Measurements from ENCODE around the gene SRRD. TPM values are rescaled to one million over a fixed set of nuclear protein-coding genes. Genes with fewer than 3 reads are reported as not detected.

Gene SRRD
- total and polyA plus RNA-seq, 7 donors: 4.4 to 17.4 (median 10.0) TPM

DNA sequence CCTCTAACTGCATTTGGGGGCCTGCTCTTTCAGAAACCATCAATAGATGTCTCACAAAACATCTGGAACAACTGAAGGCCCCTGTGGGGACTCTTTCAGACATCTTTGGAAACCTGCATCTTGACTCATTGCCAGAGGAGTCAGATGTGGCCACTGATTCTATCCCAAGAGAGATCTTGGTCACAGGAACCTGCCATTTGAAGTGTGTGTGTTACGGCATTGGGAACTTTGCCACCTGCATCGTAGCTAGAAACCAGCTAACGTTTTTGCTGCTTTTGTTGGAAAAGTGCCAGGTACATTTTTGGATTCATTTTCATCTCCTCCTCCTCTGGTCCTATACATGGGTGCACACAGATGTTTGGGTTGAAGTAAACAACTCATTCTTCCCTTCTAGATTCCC is 4.3 kb downstream of the SRRD start:
- intact Hi-C loops (cut with DNase I): no loop called here
- DNase-seq: no peak
- WGBS, 2 donors: 53 to 56% methylated on average over 3 of the region's 3 CpGs
- Histone ChIP-seq H3K36me3 (peaks cover 26 to 60% (median 34%) of the 10 kb centered on the region in 4 donors), H3K27me3 (no peaks in the 10 kb centered on the region), H3K4me3 (no peak overlapping the region), H3K4me1 (peaks cover 0 to 20% (median 16%) of the 10 kb centered on the region in 4 donors), H3K9me3 (no peaks in the 10 kb centered on the region), H3K27ac (no peak overlapping the region)
- TF ChIP-seq CTCF (IDR thresholded peaks at IDR 0.05): no peak

GRCh38 chr22:26489447-26490036 is 5.9 kb downstream of the SRRD start:
- no peak overlapping the region for H3K27ac ChIP-seq
- peaks cover 26 to 76% (median 42%) of the 10 kb centered on the region in 4 donors for H3K36me3 ChIP-seq
- intact Hi-C loops (cut with DNase I): no loop called here

DNA sequence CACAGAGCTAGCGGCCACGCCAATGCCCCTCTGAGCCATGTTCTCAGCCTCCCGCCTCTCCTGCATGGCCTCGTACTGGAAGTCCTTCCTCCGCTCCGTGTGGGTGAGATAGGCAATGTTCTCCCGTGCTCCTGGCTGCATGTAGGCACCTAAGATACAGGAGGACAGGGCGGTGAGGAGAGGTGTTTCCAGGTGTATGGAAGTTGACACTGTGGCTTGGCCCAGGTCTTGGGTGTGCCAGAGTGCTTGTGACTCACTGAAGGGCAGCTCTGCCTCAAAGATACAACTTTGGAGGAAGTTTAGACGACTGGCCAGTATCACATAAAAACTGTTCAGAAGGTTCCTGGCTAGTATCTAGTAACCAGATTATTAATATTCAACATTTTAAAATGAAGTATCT is 8.5 kb downstream of the SRRD start:
- Histone ChIP-seq H3K4me3 (no peak overlapping the region), H3K27me3 (no peaks in the 10 kb centered on the region), H3K4me1 (no peaks in the 10 kb centered on the region), H3K36me3 (peaks cover 47 to 100% (median 59%) of the 10 kb centered on the region in 4 donors), H3K9me3 (no peaks in the 10 kb centered on the region), H3K27ac (no peak overlapping the region)
- 91 to 95% methylated on average over 9 of the region's 9 CpGs for WGBS, 2 donors
- TF ChIP-seq EP300 (IDR thresholded peaks at IDR 0.05) (no peak), POLR2A (IDR thresholded peaks at IDR 0.05) (no peak), CTCF (IDR thresholded peaks at IDR 0.05) (no peak), POLR2AphosphoS5 (IDR thresholded peaks at IDR 0.05) (no peak)
- intact Hi-C loops (cut with DNase I): no loop called here
- DNase-seq: no peak

More at GRCh38 chr22:26489447-26490036, 5.9 kb downstream of the SRRD start:
- TF ChIP-seq POLR2AphosphoS5 (IDR thresholded peaks at IDR 0.05): no peak
- TF ChIP-seq POLR2A (IDR thresholded peaks at IDR 0.05): no peak
- no peak for TF ChIP-seq CTCF (IDR thresholded peaks at IDR 0.05)
- no peak for TF ChIP-seq EP300 (IDR thresholded peaks at IDR 0.05)
- no peak for DNase-seq
- no peaks in the 10 kb centered on the region for H3K9me3 ChIP-seq
- WGBS, 2 donors: 70 to 75% methylated on average over 4 of the region's 4 CpGs
- no peaks in the 10 kb centered on the region for H3K27me3 ChIP-seq
- H3K4me3 ChIP-seq: no peak overlapping the region
- peaks cover 0 to 11% (median 9%) of the 10 kb centered on the region in 4 donors for H3K4me1 ChIP-seq

GRCh38 chr22:26494506-26494905 is 10.8 kb downstream of the SRRD start:
- no peak for DNase-seq
- Histone ChIP-seq H3K9me3 (no peaks in the 10 kb centered on the region), H3K27ac (no peak overlapping the region), H3K4me1 (no peaks in the 10 kb centered on the region), H3K4me3 (no peak overlapping the region), H3K27me3 (no peaks in the 10 kb centered on the region), H3K36me3 (peaks cover 32 to 100% (median 60%) of the 10 kb centered on the region in 4 donors)
- TF ChIP-seq CTCF (IDR thresholded peaks at IDR 0.05) (no peak), POLR2AphosphoS5 (IDR thresholded peaks at IDR 0.05) (no peak), POLR2A (IDR thresholded peaks at IDR 0.05) (no peak), EP300 (IDR thresholded peaks at IDR 0.05) (no peak)
- intact Hi-C loops (cut with DNase I): no loop called here

DNA sequence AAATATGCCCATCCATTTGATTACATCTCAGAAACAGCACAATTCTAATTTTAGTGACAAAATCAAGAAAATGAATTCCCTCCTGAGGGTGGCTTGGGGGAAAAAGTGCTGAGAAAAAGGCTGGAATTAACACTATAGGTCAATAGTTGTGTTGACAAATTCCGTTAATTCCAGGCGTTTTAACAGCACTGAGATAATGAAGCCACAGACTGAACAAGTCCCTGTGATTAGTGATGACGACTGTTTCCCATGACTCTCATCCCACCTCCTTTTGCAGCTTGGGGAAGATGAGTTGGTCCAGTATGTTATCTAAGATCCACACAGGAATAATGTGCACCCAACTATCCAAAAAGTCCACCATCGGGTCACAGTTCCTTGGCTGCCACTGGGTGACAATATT is 12.8 kb downstream of the SRRD start:
- H3K27ac ChIP-seq: no peak overlapping the region
- no peaks in the 10 kb centered on the region for H3K9me3 ChIP-seq
- TF ChIP-seq CTCF (IDR thresholded peaks at IDR 0.05) (no peak), EP300 (IDR thresholded peaks at IDR 0.05) (no peak), POLR2A (IDR thresholded peaks at IDR 0.05) (no peak), POLR2AphosphoS5 (IDR thresholded peaks at IDR 0.05) (no peak)
- peaks cover 31 to 100% (median 64%) of the 10 kb centered on the region in 4 donors for H3K36me3 ChIP-seq
- H3K27me3 ChIP-seq: no peaks in the 10 kb centered on the region
- no peak for DNase-seq
- H3K4me3 ChIP-seq: no peak overlapping the region
- H3K4me1 ChIP-seq: no peaks in the 10 kb centered on the region
- intact Hi-C loops (cut with DNase I): no loop called here
- WGBS, 2 donors: 82 to 90% methylated on average over 4 of the region's 4 CpGs

Measured in sigmoid colon (tissue), 7 donors.